Activated gamma-delta T cell treated with anti-CD3 and anti-CD28 coated beads, Interleukin-2, amount 50 U/mL, for 16 hours (primary cell): ENCODE measurements around the gene ZBTB49.

Experiments used
- DNase-seq: peaks from one replicate; pipeline ENCODE4 v3.0.0-alpha.2; 2020; ENCODE audit warnings: low read depth

Gene ZBTB49

GRCh38 chr4:4281787-4282186 is 8.3 kb upstream of the ZBTB49 start:
- DNase-seq: no peak

GRCh38 chr4:4284827-4285618 is 5.0 kb upstream of the ZBTB49 start:
- no peak for DNase-seq

- DNase-seq: no peak
Measured at GRCh38 chr4:4288098-4288497, 2.0 kb upstream of the ZBTB49 start.

- DNase-seq: no peak
Measured at GRCh38 chr4:4289055-4289454, 996 bp upstream of the ZBTB49 start.

GRCh38 chr4:4289597-4289940 is 482 bp upstream of the ZBTB49 start:
- no peak for DNase-seq

GRCh38 chr4:4293279-4293678 is 3.2 kb downstream of the ZBTB49 start:
- no peak for DNase-seq

- no peak for DNase-seq
Measured at GRCh38 chr4:4296283-4296846, 6.3 kb downstream of the ZBTB49 start.

- DNase-seq: no peak
Measured at GRCh38 chr4:4299006-4299405, 9.0 kb downstream of the ZBTB49 start.

- no peak for DNase-seq
Measured at GRCh38 chr4:4302001-4302400, 11.9 kb downstream of the ZBTB49 start.

GRCh38 chr4:4302416-4302815 is 12.4 kb downstream of the ZBTB49 start:
- no peak for DNase-seq

GRCh38 chr4:4306920-4307319 is 16.9 kb downstream of the ZBTB49 start:
- DNase-seq: no peak

- DNase-seq: no peak
Measured at GRCh38 chr4:4308800-4309441, 18.9 kb downstream of the ZBTB49 start.

GRCh38 chr4:4311193-4311592 is 21.1 kb downstream of the ZBTB49 start:
- no peak for DNase-seq

- no peak for DNase-seq
Measured at GRCh38 chr4:4315461-4316149, 25.6 kb downstream of the ZBTB49 start.

- DNase-seq: no peak
Measured at GRCh38 chr4:4316150-4316495, 26.1 kb downstream of the ZBTB49 start.

GRCh38 chr4:4317496-4318232 is 27.6 kb downstream of the ZBTB49 start:
- DNase-seq: no peak

GRCh38 chr4:4320528-4320927 is 30.5 kb downstream of the ZBTB49 start:
- no peak for DNase-seq

GRCh38 chr4:4320951-4321714 is 31.1 kb downstream of the ZBTB49 start:
- no peak for DNase-seq

- DNase-seq: no peak
Measured at GRCh38 chr4:4321951-4322688, 32.1 kb downstream of the ZBTB49 start.

GRCh38 chr4:4323705-4324534 is 33.9 kb downstream of the ZBTB49 start:
- no peak for DNase-seq
